GM18505 (cell line): ENCODE measurements around the gene MFGE8.

Experiments
- ATAC-seq: cut with Tn5 transposase; IDR thresholded peaks from one replicate; pipeline ENCODE4 v1.9.1; 2021; ENCODE audit not compliant: unreplicated experiment
- POLR2A ChIP-seq: IDR thresholded peaks from 4 replicates; pipeline ENCODE4 v1.6.1; 2011; ENCODE audit warnings: borderline replicate concordance; ENCODE audit not compliant: insufficient read depth, insufficient read length; ENCODE audit errors: extremely low read depth

The MFGE8 gene

GRCh38 chr15:88900309-88900981, 12.7 kb downstream of the MFGE8 start:
- no peak for ATAC-seq
- TF ChIP-seq POLR2A, result no peak

- TF ChIP-seq POLR2A, result no peak
- no peak for ATAC-seq
Measured at GRCh38 chr15:88899251-88899650, 13.9 kb downstream of the MFGE8 start.

DNA sequence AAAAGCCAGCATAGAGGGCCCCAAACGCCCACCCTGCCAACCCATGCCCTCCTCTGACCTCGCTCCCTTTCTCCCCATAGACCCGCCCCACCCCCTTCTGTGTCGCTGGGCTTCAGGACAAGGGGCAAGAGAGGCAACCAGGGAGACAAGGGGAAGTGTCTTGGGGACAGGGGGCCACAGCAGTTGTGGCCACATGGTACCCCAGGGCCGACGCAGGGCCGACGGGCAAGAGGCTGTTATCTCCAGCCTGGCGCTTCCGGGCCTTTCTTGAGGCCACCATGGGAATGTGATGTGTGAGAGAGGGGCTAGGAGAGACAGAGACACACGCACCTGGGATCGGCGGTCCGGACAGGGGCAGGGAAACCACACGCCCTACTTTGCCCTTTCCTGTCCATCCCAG, 14.4 kb downstream of the MFGE8 start:
- TF ChIP-seq POLR2A, result no peak
- ATAC-seq, result no peak

DNA sequence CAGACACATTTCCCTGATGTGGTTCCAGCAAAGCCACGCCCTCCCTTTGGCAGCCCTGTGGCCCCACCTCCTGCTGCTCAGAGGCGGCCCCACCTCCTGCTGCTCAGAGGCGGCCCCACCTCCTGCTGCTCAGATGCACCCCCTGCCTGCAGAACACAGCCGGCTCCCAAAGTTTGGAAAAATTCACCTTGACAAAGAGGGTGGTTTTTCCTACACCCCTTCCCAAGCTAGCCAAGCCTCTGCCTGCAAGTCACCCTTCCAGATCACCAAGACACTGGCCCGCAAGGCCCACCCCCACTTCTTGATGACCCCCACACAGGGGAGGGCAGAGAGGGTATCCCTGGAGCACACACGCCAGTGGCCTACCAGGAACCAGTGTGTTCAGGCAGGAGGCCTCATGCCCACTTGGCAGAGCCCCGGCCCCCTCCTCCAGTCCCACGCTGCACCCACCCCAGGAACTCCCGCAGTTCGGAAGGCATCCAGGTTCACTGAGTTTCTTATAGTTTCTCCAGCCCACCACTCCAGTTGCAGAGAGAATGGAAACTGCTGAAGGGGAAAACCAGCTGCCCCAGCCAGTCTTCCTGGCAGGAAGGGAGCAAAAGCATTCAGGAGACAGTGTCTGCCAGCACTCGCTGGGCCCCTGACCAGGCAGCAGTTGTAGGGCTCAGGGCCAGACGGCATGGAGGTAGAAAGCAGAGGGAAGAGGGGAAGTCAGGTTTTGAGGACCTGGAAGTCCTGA, 15.6 kb downstream of the MFGE8 start:
- TF ChIP-seq POLR2A, result no peak
- peak; percentile 98 for ATAC-seq

- TF ChIP-seq POLR2A, result no peak
- no peak for ATAC-seq
Measured at GRCh38 chr15:88897142-88897455, 16.1 kb downstream of the MFGE8 start.

DNA sequence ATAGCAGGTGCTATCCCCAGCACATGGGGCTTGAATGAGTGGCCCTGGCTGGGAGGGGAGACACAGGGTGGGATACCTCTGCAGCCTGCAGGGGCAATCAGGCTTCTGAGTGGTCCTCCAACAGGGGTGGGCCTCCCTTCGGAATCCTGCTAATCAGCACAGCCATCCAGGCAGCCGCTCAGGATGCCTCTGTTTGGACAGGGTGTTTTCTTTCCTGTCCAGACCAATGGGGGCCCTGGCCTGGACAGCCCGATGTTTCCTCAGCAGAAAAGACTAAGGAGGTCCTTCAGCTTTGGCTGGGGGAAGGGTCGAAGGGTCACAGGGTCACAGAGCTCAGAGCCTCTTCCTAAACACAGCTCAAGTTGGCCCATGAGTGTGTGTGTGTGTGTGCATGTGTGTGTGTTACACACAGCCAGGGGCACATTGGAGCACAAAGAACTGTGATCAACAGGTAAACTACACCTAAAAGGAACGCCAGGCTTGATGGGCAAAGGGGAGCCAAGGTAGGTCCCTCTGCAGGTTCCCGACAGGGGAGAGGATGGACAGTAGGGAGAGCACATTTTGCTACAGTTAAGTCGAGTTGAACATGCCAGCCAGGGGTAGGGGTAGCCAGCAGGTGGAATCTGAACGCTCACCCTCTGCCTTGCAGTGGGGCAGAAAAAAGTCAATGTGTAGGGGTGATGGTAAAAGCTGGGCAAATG, 16.7 kb downstream of the MFGE8 start:
- TF ChIP-seq POLR2A, result no peak
- ATAC-seq, result no peak

DNA sequence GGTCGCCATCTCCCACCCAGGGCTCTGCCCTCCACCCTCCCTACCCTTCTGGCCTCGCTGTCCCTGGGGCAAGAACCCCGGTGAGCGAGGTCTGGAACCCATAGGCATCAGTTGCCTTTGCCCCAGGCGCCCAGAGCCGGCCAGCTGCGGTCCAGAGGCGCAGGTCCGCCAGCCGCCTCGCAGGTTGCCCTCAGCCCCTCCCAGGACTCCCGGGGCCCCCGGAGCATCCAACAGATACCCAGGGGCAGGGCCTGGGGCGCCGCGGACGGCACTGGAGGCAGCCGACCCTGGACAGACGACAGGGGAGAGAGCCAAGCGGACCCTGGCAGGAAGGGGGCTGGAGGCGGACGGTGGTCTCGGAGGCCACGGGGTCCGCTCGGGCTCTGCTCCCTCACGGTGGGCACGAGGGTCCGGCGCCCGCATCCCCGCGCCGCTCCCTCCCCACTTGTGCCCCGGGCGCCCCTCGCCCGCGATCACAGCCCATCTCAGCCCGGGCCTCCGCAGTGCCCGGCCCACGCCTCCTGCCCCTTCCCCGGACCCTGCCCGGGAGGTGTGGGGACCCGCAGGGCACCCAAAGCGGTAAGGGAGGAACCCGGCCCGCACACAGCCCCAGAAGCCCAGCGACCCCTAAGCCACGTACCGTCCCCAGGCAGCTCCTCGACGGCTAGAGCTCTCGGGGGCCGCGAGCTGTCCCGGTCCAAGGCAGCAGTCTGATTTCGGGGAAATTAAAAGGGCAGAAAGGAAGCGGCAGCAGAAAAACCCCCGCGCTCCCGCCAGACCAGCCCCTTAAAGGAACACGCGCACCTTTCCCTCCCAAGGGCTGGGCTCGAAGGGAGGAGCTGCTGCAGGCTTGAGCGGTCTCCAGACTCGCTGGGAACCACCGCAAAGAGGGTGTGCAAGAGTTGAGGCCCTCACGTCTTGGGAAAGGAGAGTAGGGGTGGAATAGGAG, 18.1 kb downstream of the MFGE8 start, which contains the start of gene HAPLN3:
TSS of gene HAPLN3 (minus strand) at position 726 of the 949 bp plus-strand sequence. CDS start 8,246 bp downstream, outside the sequence.
- TF ChIP-seq POLR2A, result no peak
- no peak for ATAC-seq

DNA sequence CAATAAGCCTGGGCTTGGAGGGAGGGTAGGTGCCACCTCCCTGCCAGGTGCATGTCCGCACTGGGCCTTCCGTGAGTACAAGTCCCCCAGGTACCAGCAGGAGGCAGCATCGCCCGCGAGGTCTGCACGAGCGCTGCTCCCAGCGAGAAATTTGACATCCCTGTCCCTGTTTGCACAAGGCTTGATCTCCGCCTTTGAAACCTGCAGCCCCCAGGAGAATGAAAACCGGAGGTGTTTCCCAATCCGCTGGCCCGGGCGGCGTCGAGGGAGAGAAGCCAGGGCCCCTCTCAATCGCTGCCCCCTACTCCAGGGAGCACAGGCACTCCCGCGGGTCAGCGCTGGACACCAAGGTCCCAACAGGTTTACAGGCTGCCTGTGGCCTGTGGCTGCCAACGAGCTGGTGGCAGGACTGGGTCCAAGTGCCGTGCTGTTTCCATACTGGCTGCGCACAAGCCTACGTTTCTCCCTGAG, 18.8 kb downstream of the MFGE8 start:
- no peak for TF ChIP-seq POLR2A

GRCh38 chr15:88891540-88892254, 21.5 kb downstream of the MFGE8 start:
- TF ChIP-seq POLR2A, result no peak

More for the DNA sequence above, 18.8 kb downstream of the MFGE8 start:
- ATAC-seq, result peak; percentile 42

GRCh38 chr15:88890495-88890894, 22.7 kb downstream of the MFGE8 start:
- no peak for ATAC-seq
- TF ChIP-seq POLR2A, result no peak

More at GRCh38 chr15:88891540-88892254, 21.5 kb downstream of the MFGE8 start:
- ATAC-seq, result no peak

- ATAC-seq, result no peak
- no peak for TF ChIP-seq POLR2A
Measured at GRCh38 chr15:88888719-88889118, 24.5 kb downstream of the MFGE8 start.

DNA sequence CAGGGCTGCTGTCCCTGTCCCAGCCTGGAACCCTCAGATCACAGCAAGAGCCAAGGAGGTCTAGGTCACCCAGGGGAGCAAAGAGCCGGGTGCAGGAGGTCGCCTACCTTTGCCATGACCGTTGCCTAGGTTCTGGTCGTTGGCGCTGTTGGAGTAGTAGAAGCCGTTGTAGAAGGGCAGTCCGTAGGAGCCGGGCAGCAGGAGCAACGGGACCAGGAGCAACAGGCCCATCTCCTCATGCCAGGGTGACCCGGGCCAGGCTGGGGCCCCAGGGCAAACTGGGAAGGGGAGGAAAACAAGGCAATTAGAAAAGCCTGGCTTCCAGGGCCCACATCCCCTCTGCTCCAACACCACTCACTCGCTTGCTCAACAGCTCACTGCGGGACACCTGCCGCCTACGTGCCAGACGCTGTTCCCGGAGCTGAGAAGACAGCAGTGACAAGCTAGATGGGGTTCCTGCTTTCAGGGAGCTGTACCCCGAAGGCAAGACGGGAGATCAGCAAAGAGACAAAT, 26.1 kb downstream of the MFGE8 start:
- no peak for ATAC-seq
- TF ChIP-seq POLR2A, result no peak

- no peak for ATAC-seq
- no peak for TF ChIP-seq POLR2A
Measured at GRCh38 chr15:88882785-88883184, 30.4 kb downstream of the MFGE8 start.

DNA sequence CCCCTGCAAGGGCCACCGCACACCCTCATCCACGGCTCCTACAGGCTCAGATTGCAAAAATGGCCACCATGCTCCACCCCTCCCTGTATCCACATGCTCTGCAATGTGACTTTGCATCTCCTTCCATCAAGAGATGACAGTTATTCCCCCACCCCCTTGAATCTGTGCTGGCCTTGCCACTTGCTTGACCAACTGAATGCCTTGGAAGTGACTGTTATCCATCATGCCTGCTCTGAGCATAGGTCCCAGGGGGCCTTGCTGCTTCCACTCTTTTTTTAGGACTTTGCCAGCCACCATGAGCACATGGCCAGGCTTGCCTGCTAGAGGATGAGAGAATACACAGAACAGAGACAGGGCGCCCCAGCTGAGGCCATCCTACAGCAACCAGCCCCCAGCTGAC, 31.4 kb downstream of the MFGE8 start:
- TF ChIP-seq POLR2A, result no peak
- ATAC-seq, result no peak
